ENCODE data around the gene GSTM3. TPM values are rescaled to one million over a fixed set of nuclear protein-coding genes. Genes with fewer than 3 reads are reported as not detected.

Gene GSTM3
- total and polyA plus RNA-seq, 2 of the 13 experiments (the other 11 are each of a cell fraction or from before 2014, with no cell fraction given), result 127 to 142 TPM

GRCh38 chr1:109714661-109715372, 26.0 kb downstream of the GSTM3 start:
- WGBS (ENCODE audit: low lambda C conversion rate), result 39% methylated on average over 12 of the region's 12 CpGs
- Histone ChIP-seq H3K4me3 (replicated peaks in 1 of 3; ENCODE audit: insufficient read depth in 1 of 3, low read depth in 2 of 3, low read length in 3 of 3) (no peak overlapping the region), H2AFZ (ENCODE audit: low read length) (no peak overlapping the region), H3K27me3 (ENCODE audit: control insufficient read depth in 1 of 2, insufficient read depth in 2 of 2, low read length in 2 of 2) (peaks cover 3 to 35% of the 10 kb centered on the region in 2 experiments; a peak in 3 of 5 replicates), H3K9me3 (ENCODE audit: low read length) (no peaks in the 10 kb centered on the region), H3K4me2 (ENCODE audit: low read depth, low read length) (no peak overlapping the region), H3K79me2 (ENCODE audit: insufficient read depth, low read length) (no peaks in the 10 kb centered on the region), H4K20me1 (ENCODE audit: insufficient read depth, low read length) (no peaks in the 10 kb centered on the region), H3K9ac (ENCODE audit: insufficient read depth, low read depth, low read length) (no peak overlapping the region), H3K36me3 (replicated peaks in 1 of 2; ENCODE audit: control insufficient read depth in 1 of 2, insufficient read depth in 2 of 2, low read length in 2 of 2) (no peaks in the 10 kb centered on the region), H3K4me1 (ENCODE audit: insufficient read depth, low read length) (no peaks in the 10 kb centered on the region), H3K27ac (ENCODE audit: extremely low read length, insufficient read depth, low read length) (no peak overlapping the region)
- in situ Hi-C loops (cut with HindIII; ENCODE audit: extremely low pct_ligation_motif_present, low pct_unique_long_range_greater_than_20kb), result loop anchor here (5.0 to 10.0 kb wide), 3 partner anchors 50 to 170 kb away; partner anchors contain the start of genes GNAI3 and GSTM2
- intact Hi-C loops (cut with micrococcal nuclease; ENCODE audit: unreplicated experiment), result loop anchor here (10.0 kb wide), 1 partner anchor 270 kb away; the partner anchor contains the start of gene AHCYL1
- BruUV-seq (replicated peaks), result no TSS peak
- DNase-seq (ENCODE audit: low spot score) (no peak), FAIRE-seq (no peak), ATAC-seq (no peak)
- ChIA-PET POLR2A (no interaction called here), CTCF (ENCODE audit: low intra/inter-chr PET ratio, low total read pairs) (no interaction called here)
- TF ChIP-seq ZNF577 (CRISPR knock-in tag; IDR thresholded peaks at IDR 0.05; ENCODE audit: borderline replicate concordance, low read depth) (no peak), IRF9 (CRISPR knock-in tag; IDR thresholded peaks at IDR 0.05; ENCODE audit: borderline replicate concordance) (no peak), U2AF1 (optimal IDR thresholded peaks at IDR 0.05; ENCODE audit: low read depth, low read length) (no peak), CHD4 (IDR thresholded peaks at IDR 0.05; ENCODE audit: borderline replicate concordance, low read length) (no peak), MAFF (IDR thresholded peaks at IDR 0.05; ENCODE audit: low read depth, low read length) (no peak), ZNF691 (CRISPR knock-in tag; IDR thresholded peaks at IDR 0.05; ENCODE audit: borderline replicate concordance, low read depth) (no peak), CEBPG (CRISPR knock-in tag; IDR thresholded peaks at IDR 0.05) (no peak), RARA (CRISPR knock-in tag; IDR thresholded peaks at IDR 0.05) (no peak), ZBTB25 (CRISPR knock-in tag; IDR thresholded peaks at IDR 0.05) (no peak), SNAPC2 (CRISPR knock-in tag; IDR thresholded peaks at IDR 0.05) (no peak), BATF2 (CRISPR knock-in tag; IDR thresholded peaks at IDR 0.05) (no peak), FIP1L1 (IDR thresholded peaks at IDR 0.05; ENCODE audit: borderline replicate concordance, insufficient read depth, low read depth, low read length) (no peak), ZNF296 (CRISPR knock-in tag; conservative IDR thresholded peaks at IDR 0.05) (no peak)

All from HepG2 (cell line).